ENCODE measurements around the gene BPIFA1. TPM values are rescaled to one million over a fixed set of nuclear protein-coding genes. Genes with fewer than 3 reads are reported as not detected.

Gene BPIFA1
- total and polyA plus RNA-seq, 2 of the 8 experiments (the other 6 are each of a cell fraction or from before 2014, with no cell fraction given) = not detected

DNA sequence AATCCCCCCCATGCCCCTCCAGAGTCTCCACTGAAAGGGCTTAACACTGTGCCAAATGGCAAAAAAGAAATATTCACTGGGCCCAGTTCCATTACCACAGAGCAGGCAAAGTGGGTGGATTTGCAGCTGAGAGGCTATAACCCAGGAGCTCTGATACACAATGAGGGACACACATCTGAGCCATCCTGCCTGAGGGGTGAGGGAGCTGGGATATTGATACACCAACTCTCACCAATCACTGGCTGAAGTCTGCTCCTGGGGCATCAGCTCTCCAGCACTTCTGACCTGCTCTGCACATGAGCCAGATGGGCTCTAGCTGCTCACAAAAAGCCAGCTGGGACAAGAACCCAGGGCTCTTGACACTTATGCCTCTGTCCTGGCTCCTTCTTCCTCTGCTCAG, 52.1 kb downstream of the BPIFA1 start (continued):
- TF ChIP-seq CBX8 (IDR thresholded peaks at IDR 0.05; ENCODE audit: borderline replicate concordance, low read depth, low read length) (no peak), POLR2AphosphoS5 (IDR thresholded peaks at IDR 0.05; ENCODE audit: low read depth, low read length) (no peak), FOSL1 (IDR thresholded peaks at IDR 0.05; ENCODE audit: insufficient read depth, low read depth, low read length) (no peak)
- TF ChIP-seq, protein P1, sequence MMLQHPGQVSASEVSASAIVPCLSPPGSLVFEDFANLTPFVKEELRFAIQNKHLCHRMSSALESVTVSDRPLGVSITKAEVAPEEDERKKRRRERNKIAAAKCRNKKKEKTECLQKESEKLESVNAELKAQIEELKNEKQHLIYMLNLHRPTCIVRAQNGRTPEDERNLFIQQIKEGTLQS (IDR thresholded peaks at IDR 0.05; ENCODE audit: insufficient read depth, low read depth, low read length) = no peak
